GM21529 (cell line): ENCODE measurements around the gene KSR2.

Experiments
- ATAC-seq: cut with Tn5 transposase; IDR thresholded peaks from one replicate; pipeline ENCODE4 v1.9.1; 2021; ENCODE audit not compliant: unreplicated experiment

KSR2 gene

DNA sequence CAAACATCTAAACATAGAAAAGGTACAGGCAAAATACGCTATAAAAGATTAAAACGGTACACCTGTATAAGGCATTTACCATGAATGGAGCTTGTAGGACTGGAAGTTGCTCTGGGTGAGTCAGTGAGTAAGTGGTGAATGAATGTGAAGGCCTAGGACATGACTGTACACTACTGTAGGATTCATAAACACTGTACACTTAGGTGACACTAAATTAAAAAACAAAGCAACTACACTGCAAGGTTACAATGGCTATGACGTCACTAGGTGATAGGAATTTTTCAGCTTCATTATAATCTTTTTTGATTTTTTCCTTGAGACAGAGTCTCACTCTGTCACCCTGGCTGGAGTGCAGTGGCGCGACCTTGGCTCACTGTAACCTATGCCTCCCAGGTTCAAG is 269.2 kb downstream of the KSR2 start:
- ATAC-seq = no peak

DNA sequence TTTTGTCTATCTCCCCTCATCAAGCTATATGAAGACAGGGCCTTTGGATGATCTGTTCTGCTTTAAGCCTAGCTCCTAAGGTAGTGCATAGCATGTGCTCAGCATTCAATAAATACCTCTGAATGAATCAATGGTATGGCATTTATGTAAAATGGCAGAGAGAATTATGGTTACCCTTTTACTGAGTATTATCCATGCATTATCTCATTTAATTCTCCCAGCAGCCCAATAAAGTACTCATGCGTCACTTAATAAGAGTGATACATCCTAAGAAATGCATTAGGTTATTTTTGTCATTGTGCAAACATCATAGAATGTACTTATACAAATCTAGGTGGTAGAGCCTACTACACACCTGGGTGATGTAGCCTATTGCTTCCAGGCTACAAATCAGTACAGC is 269.7 kb downstream of the KSR2 start:
- no peak for ATAC-seq

DNA sequence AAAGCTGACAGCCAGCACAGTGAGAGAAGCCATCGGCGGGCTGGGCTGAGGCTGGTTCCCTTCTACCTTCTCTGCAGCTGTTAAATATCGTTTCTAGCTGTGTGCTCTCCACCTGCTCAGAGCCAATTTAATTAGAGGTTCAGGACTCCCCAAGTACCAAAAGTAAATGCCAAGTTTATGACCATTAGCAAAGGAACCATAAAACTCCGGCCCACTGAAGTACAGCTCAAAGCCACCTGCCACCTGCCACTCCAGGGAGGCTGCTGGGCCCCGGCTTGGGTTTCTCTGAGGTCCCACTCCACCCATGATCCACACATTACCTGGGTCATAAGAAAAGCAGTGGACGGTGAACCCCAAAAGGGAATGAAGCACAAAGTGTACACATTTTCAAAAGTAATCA is 272.8 kb downstream of the KSR2 start:
- ATAC-seq = no peak

DNA sequence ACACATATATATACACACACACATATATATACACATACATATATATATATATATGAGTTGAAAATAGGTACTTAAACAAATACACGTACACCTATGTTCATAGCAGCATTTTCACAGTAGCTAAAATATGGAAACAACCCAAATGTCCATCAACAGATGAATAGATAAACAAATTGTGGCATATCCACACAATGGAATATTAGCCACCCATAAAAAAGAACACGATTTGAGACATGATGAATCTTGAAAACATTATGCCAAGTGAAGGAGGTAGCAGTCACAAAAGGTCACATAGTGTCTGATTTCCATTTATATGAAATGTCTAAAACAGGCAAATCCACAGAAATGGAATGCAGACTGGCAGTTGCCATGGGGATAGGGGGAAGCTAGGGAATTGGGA is 276.3 kb downstream of the KSR2 start:
- ATAC-seq = no peak

DNA sequence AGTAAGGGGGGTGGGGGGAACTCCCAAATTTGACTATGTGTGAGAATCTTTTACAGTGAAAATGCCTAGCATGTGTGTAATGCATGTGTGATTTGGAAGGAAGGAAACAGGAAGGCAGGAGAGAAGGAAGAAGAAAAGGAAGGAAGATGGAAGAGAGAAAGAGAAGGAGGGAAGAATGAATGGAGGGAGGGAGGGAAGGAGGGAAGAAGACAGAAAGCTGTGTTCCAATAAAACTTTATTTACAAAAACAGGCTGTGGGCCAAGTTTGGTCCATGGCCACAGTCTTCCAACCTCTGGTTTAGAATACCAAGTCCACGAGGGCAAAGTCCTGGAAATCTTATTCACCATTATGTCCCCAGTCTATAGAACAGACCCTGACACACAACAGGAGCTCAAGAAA is 278.9 kb downstream of the KSR2 start:
- ATAC-seq = no peak

DNA sequence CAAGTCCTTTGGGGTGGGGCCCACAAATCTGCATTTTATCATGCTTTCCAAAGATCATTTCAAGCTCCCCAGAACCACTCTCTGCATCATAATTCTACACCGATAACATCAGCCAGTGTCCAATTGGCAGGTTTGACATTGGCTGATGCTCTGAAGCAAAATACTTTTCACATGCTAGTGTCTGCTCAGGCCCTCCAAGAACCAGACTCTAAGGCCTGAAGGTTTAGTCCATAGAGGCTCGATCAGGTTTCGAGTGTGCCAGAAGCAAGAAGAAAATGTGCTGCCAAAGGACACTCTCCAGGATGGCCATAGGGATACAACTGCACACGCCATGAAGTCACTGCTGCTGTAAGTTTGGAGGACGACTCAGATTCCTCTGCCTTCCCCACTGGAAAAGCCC is 280.3 kb downstream of the KSR2 start:
- ATAC-seq = no peak

DNA sequence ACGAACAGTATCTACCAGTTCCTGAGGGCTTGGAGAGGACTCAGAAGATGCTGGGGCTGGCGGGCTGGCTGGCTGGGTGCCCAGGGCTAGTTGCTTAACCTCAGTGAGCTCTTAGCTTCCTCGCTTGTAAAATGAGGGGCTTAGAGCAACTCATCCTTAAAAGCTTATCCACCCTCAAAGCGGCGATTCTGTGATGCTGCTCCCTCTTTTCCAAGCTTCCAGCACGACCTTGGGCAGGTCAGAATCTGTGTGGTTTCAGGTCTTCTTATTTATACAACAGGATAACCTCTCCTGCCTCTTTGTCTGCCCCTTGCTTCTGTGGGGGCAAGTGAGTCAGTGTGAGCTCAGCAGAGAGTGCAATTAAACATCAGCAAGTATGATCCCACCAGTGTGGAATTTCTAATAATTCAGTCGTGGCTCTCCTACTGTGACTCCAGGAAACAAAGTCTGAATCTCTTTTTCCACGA is 281.8 kb downstream of the KSR2 start:
- ATAC-seq = no peak

DNA sequence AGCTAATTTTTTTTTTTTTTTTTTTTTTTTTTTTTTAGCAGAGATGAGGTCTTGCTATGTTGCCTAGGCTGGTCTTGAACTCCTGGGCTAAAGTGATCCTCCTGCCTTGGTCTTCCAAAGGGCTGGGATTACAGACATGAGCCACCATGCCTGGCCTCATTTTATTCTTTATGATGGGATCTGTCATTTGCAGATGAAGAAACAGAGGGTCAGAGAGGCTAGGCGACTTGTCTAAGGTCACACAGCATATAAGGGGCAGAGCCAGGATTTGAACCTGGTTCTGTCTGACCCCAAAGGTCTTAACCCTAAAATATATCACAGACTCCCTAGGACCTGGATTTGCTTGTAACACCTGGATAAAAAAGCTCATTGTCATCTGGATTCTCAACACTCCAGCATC is 282.6 kb downstream of the KSR2 start:
- no peak for ATAC-seq

DNA sequence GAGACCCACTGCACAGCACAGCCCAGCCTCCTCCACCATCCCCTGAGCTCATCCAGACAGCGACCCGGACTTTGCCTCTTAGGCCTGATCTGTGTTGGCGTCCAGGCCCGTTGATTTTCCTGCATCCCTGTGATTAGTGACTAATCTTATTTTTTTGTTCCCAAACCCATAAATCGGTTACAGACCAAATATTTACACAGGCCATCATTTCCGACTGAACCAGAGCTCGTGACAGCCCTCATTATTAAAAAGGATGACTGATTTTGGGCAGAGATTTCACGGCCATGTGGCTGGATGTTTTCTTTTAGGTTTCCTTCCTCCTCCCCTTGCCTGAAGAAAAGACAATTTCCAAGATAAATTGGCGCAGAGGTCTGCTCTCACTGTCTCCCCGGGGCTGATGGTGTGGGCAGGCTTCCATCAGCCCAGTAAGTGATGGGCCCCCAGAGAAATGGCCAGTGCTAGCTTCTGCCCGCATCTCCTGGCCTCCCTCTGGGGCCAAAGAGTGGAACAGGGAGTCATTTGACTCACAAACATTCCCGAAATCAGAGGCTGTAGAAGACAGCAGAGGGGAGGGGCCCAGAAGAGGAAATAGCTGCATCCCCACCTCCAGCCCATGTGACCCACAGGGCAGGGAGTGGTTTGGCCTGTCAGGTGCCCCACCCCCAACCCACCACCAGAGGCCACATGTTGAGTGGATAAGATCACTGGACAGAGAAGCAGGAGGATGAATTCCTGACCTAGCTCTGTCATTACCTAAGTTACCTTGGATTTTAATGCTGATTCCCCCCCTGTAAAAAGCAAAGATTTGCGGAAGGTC is 283.5 kb downstream of the KSR2 start:
- no peak for ATAC-seq

DNA sequence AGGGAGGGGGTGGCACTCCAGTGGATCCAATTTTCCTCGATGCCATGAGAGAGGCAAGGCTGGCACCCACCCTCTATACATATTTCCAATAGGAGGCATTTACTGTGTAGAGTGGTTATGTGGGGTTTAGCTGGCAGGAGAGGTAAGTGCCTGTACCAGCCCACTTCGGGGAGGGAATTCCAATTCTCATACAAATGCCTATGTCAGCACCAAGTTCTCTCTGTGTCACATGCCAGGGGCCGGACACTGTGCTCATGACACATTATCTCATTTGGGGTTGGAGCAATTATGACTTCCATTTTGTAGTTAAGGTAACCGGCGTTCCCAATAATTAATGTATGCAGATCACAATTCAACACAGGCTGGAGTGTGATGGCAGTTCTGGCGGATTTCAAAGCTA is 284.3 kb downstream of the KSR2 start:
- ATAC-seq = no peak

DNA sequence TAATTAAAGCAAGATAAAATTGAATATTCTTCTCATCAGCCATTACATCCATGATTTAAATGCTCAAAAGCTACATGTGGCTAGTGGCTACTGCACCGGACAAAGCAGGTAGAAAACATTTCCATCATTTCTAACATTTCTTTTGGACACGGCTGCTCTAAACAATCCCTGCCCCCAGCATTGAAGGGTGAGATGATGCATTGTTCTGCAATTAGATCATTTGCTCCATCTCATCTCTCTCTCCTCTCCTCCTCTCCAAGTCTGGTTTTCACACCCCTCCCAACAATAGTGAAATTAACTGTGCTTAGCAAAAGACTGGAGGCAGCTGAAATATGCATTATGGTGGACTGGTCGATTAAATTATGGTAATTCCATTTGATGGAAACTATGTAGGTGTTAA is 288.5 kb downstream of the KSR2 start:
- ATAC-seq = no peak

DNA sequence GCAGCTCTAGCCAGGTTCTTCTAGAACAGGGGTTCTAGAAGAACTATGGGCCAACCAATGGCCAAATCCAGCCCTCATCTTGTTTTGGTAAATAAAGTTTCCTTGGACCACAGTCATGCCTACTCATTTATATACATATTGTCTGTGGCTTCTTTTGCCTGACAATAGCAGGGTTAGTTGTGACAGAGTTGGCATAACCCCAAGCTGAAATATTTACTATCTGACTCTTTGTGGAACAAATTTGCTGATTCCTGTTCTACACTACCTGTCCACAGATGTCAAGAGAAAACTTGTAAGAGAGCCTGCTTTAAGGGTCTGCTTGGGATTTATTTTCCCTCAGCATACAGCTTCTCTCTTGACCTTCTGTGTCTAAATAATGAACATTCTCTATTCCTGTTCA is 289.0 kb downstream of the KSR2 start:
- ATAC-seq = no peak

DNA sequence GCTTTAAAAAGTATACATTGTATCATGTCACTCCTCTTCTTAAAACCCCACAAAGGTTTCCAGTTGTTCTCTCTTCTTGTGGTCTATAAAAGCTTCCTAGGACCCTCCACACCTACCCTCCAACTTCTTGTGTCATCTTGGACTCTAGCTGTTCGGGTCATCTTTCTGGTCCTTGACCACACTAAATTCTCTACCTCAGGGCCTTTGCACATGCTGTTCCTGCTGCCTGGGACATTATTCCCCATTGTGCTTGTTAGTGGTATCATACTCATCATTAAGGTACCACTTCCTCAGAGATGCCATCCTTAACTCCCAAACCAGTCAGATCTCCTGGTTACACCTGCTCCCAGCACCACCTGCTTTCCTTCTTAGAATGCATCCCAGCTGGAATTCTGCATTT is 294.0 kb downstream of the KSR2 start:
- ATAC-seq = no peak

DNA sequence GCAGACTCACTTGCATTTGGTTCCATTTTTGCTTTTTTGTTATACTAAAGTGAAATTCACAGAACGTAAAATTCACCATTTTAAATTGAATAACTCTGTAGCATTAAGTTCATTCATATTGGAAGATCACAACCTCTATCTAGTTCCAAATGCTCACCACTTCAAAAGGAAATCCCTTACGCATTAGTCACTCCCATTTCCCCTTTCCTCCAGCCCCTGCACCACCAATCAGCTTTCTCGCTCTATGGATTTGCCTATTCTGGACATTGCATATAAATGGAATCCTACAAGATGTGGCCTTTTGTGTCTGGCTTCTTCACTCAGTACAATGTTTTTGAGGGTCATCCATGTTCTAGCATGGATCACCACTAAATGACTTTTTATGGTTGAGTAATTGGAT is 294.5 kb downstream of the KSR2 start:
- ATAC-seq = no peak

DNA sequence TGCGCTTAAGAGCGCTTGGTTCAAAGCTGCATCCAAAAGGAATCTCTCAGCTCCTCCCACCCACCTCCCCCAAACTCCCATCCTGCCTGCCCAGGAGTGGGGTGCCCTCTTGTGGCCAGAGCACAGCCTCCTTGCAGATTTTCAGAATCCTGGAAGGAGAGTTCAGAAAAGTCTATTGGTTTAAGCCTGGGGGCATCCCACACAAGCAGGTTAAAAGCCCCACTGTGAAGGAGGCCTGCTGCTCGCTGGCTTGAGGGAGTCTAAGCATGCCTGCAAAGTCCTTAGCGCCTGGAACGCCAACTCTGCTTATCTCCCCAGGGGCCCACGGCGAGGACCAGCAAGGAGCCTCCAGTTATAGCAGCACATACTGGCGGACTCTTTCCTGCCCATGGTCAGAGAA is 297.1 kb downstream of the KSR2 start:
- no peak for ATAC-seq

DNA sequence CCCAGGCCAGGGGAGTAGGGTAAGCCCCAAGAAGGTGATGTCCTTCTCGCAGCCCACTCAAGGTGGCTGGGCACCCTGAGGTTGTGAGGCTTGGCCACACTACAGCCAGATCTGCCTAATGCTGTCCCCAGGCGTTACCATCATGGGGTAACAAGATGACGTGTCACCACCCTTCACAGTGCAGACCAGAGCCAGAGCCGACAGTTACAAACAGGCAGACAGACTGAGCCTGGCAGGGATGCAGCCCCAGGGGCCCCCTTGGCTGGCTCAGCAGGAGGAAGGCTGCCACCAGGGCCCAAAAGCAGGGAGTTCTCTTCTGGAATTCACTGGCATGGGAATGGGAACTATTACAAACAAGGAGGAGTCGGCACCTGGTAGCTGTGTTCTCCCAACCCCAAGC is 304.6 kb downstream of the KSR2 start:
- ATAC-seq = no peak

DNA sequence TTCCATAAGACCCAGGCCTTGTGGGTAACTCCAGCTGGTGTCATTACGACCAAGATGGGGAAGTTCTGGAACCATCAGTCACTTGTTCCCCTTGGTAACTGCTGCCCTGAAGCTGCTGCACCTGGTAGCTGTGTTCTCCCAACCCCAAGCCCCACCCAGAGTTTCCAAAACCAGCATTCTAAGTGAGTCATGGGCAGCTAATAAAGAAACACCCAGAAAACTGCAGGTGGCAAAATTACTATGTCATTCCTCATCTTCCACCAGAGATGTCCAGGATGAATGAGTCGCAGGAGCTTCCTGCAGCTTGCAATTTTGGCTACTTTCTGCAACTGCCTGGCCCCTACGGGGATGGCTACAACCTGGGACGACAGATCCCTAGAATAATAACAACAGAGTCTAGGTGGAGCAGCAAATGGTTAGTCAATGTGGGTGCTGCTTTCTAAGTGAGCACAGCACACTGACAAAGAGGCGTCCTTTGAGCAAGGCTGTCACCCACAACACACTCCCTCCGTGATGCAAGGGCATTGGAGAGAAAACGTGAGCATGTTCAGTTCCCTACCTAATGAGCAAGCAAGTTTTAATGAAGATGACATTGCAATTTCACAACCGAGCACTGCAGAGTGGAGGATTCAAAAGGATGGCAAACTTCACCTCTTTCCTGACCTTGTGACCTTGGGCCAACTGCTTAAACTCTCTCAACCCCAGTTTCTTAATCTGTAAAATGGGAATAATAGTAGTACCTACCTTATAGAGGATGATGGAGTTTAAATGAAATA is 306.0 kb downstream of the KSR2 start:
- no peak for ATAC-seq

DNA sequence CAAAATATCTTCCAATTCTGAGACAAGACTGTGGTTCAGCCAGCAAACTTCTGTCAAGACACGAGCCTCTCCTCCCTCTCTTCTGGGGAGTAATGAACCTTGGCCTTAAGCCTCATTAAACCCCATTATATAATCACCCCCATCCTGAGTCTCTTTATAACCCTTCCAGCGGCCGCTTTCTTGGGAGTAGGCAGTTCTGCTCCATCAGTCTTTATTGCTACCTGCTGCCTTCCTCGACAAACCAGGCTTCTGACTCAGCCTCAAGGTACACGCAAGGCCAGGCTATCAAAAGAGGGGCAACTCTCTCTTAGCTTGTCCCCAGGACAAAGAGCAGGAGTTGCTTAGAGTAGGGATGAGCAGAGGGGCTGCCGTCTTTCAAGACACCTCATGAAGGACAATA is 306.6 kb downstream of the KSR2 start:
- no peak for ATAC-seq

DNA sequence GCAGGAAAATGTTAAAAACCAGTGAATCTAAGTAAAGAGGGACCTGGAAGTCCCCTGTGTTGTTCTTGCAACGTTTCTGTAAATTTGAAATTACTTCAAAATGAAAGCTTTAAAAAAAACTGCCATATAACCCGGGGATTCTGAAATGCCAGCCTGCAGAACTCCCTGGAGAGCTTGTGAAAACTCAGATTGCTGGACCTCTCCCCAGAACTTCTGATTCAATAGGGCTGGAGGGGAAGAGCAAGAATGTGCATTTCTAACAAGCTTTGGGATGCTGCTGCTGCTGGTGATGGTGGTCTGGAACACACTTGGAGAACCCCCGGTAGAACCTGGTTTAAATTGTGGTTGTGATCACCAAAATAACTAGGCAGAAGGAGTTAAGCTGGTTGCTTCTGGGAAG is 307.3 kb downstream of the KSR2 start:
- ATAC-seq = no peak

DNA sequence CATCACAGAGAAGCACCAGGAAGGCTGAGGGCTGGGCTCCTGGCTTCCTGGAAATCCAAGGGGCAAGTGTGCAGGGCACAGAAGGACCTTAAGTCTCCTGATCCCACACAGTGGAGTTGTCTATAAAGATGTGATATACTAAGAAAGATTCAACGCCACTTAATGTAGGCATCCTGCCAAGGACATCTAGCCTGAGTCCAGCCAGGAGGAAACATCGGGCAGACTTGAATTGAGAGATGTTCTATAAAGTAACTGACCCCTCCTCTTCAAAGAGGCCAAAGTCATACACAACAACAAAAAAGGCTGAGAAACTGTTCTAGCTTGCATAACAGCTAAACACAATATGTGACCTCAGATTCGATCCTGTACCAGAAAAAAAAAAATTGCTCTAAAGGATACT is 307.9 kb downstream of the KSR2 start:
- ATAC-seq = no peak

DNA sequence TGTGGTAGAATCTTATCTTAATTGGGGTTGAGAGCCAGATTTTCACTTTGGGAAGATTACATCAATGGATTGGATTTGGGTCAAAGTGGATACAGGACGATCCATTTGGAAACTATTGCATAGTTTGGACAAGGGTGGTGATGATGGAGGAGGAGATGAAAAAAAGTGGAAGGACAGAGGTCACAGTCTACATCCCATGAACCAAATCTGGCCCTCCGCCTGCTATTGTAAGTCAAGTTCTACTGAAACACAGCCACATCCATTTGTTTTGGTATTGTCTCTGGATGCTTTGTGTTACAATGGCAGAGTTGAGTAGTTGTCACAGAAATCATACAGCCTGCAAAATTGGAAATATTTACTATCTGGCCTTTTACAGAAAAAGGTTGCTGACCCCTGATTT is 310.6 kb downstream of the KSR2 start:
- ATAC-seq = no peak

DNA sequence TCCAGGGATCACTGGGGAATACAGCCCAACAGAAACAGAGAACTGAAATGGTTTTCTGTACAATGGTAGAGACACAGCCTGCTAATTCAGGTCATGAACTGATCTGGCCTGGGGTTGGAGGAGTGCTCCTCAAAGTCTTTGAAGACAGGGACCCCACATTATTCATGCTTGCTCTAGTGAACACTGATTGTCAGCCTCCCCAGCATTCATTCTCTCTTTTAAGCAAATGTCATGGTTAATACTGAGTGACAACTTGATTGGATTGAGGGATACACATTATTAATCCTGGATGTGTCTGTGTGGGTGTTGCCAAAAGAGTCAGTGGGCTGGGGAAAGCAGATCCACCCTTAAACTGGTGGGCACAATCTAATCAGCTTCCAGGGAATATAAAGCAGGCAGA is 319.0 kb downstream of the KSR2 start:
- no peak for ATAC-seq

DNA sequence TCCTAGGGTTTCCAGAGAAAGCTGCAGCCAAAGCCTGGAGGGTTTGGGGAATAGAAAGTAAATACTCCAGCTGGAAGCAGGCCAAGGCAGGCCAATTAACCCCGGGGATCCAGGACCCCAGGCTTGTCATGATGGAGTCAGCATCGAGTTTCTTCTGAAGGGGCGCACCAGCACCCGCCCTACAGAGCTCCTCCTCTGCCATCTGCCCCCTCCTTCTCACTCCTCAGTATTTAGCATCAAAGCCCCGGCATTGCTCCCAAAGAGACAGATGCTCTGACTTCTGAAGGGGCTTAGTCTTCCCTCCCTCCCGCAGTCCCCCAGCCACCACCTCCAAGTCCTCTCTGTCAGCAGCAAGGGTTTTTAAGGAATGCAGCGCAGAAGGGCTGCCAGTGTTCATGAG is 322.3 kb downstream of the KSR2 start:
- no peak for ATAC-seq
